Measurements from ENCODE around the gene PPBP.

Gene PPBP

GRCh38 chr4:73948990-73949706, 38.8 kb downstream of the PPBP start:
- CTCF ChIA-PET: no interaction called here
- DNase-seq (ENCODE audit: low read depth, low spot score): no peak
- no peak for TF ChIP-seq CTCF (IDR thresholded peaks at IDR 0.05; ENCODE audit: insufficient read depth, low read length, missing control alignments)
- H3K4me3 ChIP-seq (ENCODE audit: low read depth, low read length): no peak overlapping the region
- POLR2A ChIA-PET: no interaction called here

- no peak for TF ChIP-seq CTCF (IDR thresholded peaks at IDR 0.05; ENCODE audit: insufficient read depth, low read length, missing control alignments)
- POLR2A ChIA-PET: no interaction called here
- CTCF ChIA-PET: no interaction called here
- no peak for DNase-seq (ENCODE audit: low read depth, low spot score)
- H3K4me3 ChIP-seq (ENCODE audit: low read depth, low read length): no peak overlapping the region
Measured at GRCh38 chr4:73948291-73948690, 39.7 kb downstream of the PPBP start.

- no peak for DNase-seq (ENCODE audit: low read depth, low spot score)
- CTCF ChIA-PET: interaction anchor here (0.7 to 1.7 kb wide), 2 partner anchors 187 to 285 kb away, joined by 3 to 6 read pairs; no protein-coding TSS in a partner anchor
- POLR2A ChIA-PET: no interaction called here
- H3K4me3 ChIP-seq (ENCODE audit: low read depth, low read length): no peak overlapping the region
- no peak for TF ChIP-seq CTCF (IDR thresholded peaks at IDR 0.05; ENCODE audit: insufficient read depth, low read length, missing control alignments)
Measured at GRCh38 chr4:73947239-73947985, 40.6 kb downstream of the PPBP start.

- no peak for TF ChIP-seq CTCF (IDR thresholded peaks at IDR 0.05; ENCODE audit: insufficient read depth, low read length, missing control alignments)
- ChIA-PET CTCF (interaction anchor here (1.0 to 1.5 kb wide), 3 partner anchors 9 to 352 kb away, joined by 3 read pairs; no protein-coding TSS in a partner anchor), POLR2A (no interaction called here)
- no peak for DNase-seq (ENCODE audit: low read depth, low spot score)
- H3K4me3 ChIP-seq (ENCODE audit: low read depth, low read length): no peak overlapping the region
Measured at GRCh38 chr4:73945674-73946449, 42.1 kb downstream of the PPBP start.

- ChIA-PET CTCF (interaction anchor here (1.0 to 1.5 kb wide), 4 partner anchors 8 to 352 kb away, joined by 3 read pairs; no protein-coding TSS in a partner anchor), POLR2A (no interaction called here)
- no peak for TF ChIP-seq CTCF (IDR thresholded peaks at IDR 0.05; ENCODE audit: insufficient read depth, low read length, missing control alignments)
- H3K4me3 ChIP-seq (ENCODE audit: low read depth, low read length): no peak overlapping the region
- no peak for DNase-seq (ENCODE audit: low read depth, low spot score)
Measured at GRCh38 chr4:73945140-73945539, 42.9 kb downstream of the PPBP start.

All from AG04449 (cell line).